Gastrocnemius medialis (tissue), 4 donors: ENCODE results near the gene SIAH3. TPM values are rescaled to one million over a fixed set of nuclear protein-coding genes. Genes with fewer than 3 reads are reported as not detected.

Experiments
- ATAC-seq, 2 donors: fragments of 150-250 bp; one replicate each; pipeline ENCODE4 v1.9.1; 2016
- DNase-seq, 2 donors: peaks; one replicate each; pipeline ENCODE4 v3.0.0-alpha.2; 2019
- H3K27ac ChIP-seq, 4 donors: fragments of 200-600 bp; sonication (generic); 1 replicate in 1 of 4; 2 replicates in 3 of 4; pipeline ENCODE4 v1.5.1; 2016 to 2018; ENCODE audit warnings: mild to moderate bottlenecking in 2 of 4, moderate library complexity in 1 of 4
- H3K27me3 ChIP-seq, 3 donors: fragments of 200-600 bp; sonication (generic) in 2 of 3; 1 replicate in 1 of 3; 2 replicates in 2 of 3; pipeline versions ENCODE4 v1.5.1 to v1.6.0; 2016 to 2019; ENCODE audit warnings: mild to moderate bottlenecking in 1 of 3, moderate library complexity in 1 of 3
- H3K36me3 ChIP-seq, 2 donors: fragments of 200-600 bp; sonication (generic) in 1 of 2; one replicate each; pipeline ENCODE4 v1.5.1; 2017 to 2018
- H3K4me1 ChIP-seq, 2 donors: fragments of 200-600 bp; sonication (generic) in 1 of 2; one replicate each; pipeline ENCODE4 v1.5.1; 2016 to 2017; ENCODE audit warnings: mild to moderate bottlenecking in 2 of 2
- H3K4me3 ChIP-seq, 4 donors: fragments of 200-600 bp; sonication (generic) in 3 of 4; 1 replicate in 1 of 4; 2 replicates in 3 of 4; pipeline ENCODE4 v1.5.1; 2016 to 2019; ENCODE audit warnings: mild to moderate bottlenecking in 2 of 4
- H3K9me3 ChIP-seq, 3 donors: fragments of 200-600 bp; sonication (generic) in 2 of 3; 1 replicate in 1 of 3; 2 replicates in 2 of 3; pipeline ENCODE4 v1.5.1; 2016 to 2019
- POLR2A ChIP-seq, 2 donors: fragments of 450-650 bp; IDR thresholded peaks; one replicate each; pipeline ENCODE4 v1.6.1; 2017; ENCODE audit warnings: antibody characterized with exemption in 2 of 2, mild to moderate bottlenecking in 2 of 2, moderate library complexity in 2 of 2
- in situ Hi-C, 4 donors: fragments of 200-750 bp; cut with MboI; loops; one replicate each; pipeline versions ENCODE4 v1.15.0 to v1.8.0; 2017; ENCODE audit warnings: low sequenced_read_pairs in 4 of 4
- intact Hi-C: fragments of 100-400 bp; cut with DNase I; formaldehyde crosslinking; loops from one replicate; pipeline ENCODE4 v1.15.1; 2023; ENCODE audit warnings: low total_unique reads
- total RNA-seq, 4 donors: library from RNA; depleted of rRNA; stranded (reverse); fragments of >200 nt; gene quantifications; one replicate each; pipeline versions ENCODE4 v1.1.0 to v1.2.3, GENCODE V29; 2016
- TF ChIP-seq, protein P1 (sequence below), 5 experiments: fragments of 450-650 bp in 3 of 5; fragments of 200-600 bp in 2 of 5; sonication (generic) in 2 of 5; IDR thresholded peaks in 4 of 5; conservative IDR thresholded peaks in 1 of 5; 1 replicate in 4 of 5; 2 replicates in 1 of 5; pipeline ENCODE4 v1.5.1; 2016 to 2019; ENCODE audit warnings: antibody characterized with exemption in 5 of 5, mild to moderate bottlenecking in 3 of 5, moderate library complexity in 3 of 5

The SIAH3 gene
- total RNA-seq, 4 donors from 2014 or later = not detected

- H3K27me3 ChIP-seq = no peaks in the 10 kb centered on the region
- no peak overlapping the region for H3K27ac ChIP-seq
- H3K4me1 ChIP-seq = peaks cover 5 to 9% of the 10 kb centered on the region in 2 donors
- DNase-seq (no peak), ATAC-seq (no peak)
- no peak overlapping the region for H3K4me3 ChIP-seq
- in situ Hi-C loops = no loop called here
- intact Hi-C loops = no loop called here
- no peak for TF ChIP-seq POLR2A (IDR thresholded peaks at IDR 0.05)
- TF ChIP-seq, protein P1, sequence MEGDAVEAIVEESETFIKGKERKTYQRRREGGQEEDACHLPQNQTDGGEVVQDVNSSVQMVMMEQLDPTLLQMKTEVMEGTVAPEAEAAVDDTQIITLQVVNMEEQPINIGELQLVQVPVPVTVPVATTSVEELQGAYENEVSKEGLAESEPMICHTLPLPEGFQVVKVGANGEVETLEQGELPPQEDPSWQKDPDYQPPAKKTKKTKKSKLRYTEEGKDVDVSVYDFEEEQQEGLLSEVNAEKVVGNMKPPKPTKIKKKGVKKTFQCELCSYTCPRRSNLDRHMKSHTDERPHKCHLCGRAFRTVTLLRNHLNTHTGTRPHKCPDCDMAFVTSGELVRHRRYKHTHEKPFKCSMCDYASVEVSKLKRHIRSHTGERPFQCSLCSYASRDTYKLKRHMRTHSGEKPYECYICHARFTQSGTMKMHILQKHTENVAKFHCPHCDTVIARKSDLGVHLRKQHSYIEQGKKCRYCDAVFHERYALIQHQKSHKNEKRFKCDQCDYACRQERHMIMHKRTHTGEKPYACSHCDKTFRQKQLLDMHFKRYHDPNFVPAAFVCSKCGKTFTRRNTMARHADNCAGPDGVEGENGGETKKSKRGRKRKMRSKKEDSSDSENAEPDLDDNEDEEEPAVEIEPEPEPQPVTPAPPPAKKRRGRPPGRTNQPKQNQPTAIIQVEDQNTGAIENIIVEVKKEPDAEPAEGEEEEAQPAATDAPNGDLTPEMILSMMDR (IDR thresholded peaks at IDR 0.05 in 4 of 5, conservative IDR thresholded peaks at IDR 0.05 in 1 of 5) = no peak
- no peaks in the 10 kb centered on the region for H3K9me3 ChIP-seq
- H3K36me3 ChIP-seq = no peaks in the 10 kb centered on the region
Observed at GRCh38 chr13:45798851-45799250, 52.7 kb downstream of the SIAH3 start.

- Histone ChIP-seq H3K27me3 (no peaks in the 10 kb centered on the region), H3K4me1 (peaks cover 5 to 9% of the 10 kb centered on the region in 2 donors), H3K4me3 (no peak overlapping the region), H3K27ac (no peak overlapping the region), H3K9me3 (no peaks in the 10 kb centered on the region), H3K36me3 (no peaks in the 10 kb centered on the region)
- intact Hi-C loops = no loop called here
- TF ChIP-seq, protein P1 (IDR thresholded peaks at IDR 0.05 in 4 of 5, conservative IDR thresholded peaks at IDR 0.05 in 1 of 5) = no peak
- TF ChIP-seq POLR2A (IDR thresholded peaks at IDR 0.05) = no peak
- no peak for DNase-seq
- in situ Hi-C loops = no loop called here
- ATAC-seq = no peak
Observed at GRCh38 chr13:45796426-45797235, 54.9 kb downstream of the SIAH3 start.

- H3K27ac ChIP-seq = no peak overlapping the region
- ATAC-seq (no peak), DNase-seq (no peak)
- H3K27me3 ChIP-seq = no peaks in the 10 kb centered on the region
- no peak overlapping the region for H3K4me3 ChIP-seq
- no peaks in the 10 kb centered on the region for H3K9me3 ChIP-seq
- in situ Hi-C loops = no loop called here
- H3K4me1 ChIP-seq = no peaks in the 10 kb centered on the region
- TF ChIP-seq, protein P1 (IDR thresholded peaks at IDR 0.05 in 4 of 5, conservative IDR thresholded peaks at IDR 0.05 in 1 of 5) = no peak
- TF ChIP-seq POLR2A (IDR thresholded peaks at IDR 0.05) = no peak
- intact Hi-C loops = no loop called here
- no peaks in the 10 kb centered on the region for H3K36me3 ChIP-seq
Observed at GRCh38 chr13:45792827-45793303, 58.7 kb downstream of the SIAH3 start.

DNA sequence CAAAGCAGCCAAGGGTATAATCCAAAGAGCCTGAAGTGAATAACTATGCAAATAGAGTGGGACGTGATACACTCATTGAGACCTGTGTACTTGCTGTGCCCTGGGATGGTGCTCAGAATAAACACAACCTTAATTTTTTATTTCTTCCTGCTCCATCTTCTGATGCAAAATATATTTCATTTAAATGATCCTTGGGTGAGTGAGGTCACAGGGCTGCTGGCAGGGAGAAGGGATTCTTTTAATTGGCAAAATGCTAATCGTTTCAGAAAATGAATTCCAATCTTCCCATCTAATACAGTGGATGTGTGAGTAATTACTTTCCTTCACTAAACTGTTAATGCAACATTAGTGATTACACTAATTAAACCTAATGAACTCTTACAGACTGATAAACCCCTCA lies 63.5 kb downstream of the SIAH3 start:
- ATAC-seq = no peak
- DNase-seq = no peak
- TF ChIP-seq, protein P1 (IDR thresholded peaks at IDR 0.05 in 4 of 5, conservative IDR thresholded peaks at IDR 0.05 in 1 of 5) = no peak
- TF ChIP-seq POLR2A (IDR thresholded peaks at IDR 0.05) = no peak
- no peaks in the 10 kb centered on the region for H3K9me3 ChIP-seq
- in situ Hi-C loops = no loop called here
- H3K27me3 ChIP-seq = no peaks in the 10 kb centered on the region
- H3K36me3 ChIP-seq = no peaks in the 10 kb centered on the region
- H3K4me1 ChIP-seq = no peaks in the 10 kb centered on the region
- intact Hi-C loops = no loop called here
- no peak overlapping the region for H3K4me3 ChIP-seq
- no peak overlapping the region for H3K27ac ChIP-seq
